Epithelial cell of esophagus (primary cell): Measurements from ENCODE around the gene MRPL52.
"Not testable (repeated sequence)": the region's sequence is repeated elsewhere in the genome, so short reads cannot be mapped to it uniquely, and the experiment has no call there.

Source experiments
- DNase-seq: peaks from one replicate; pipeline ENCODE4 v3.0.0; 2010; ENCODE audit warnings: low read depth
- H3K4me3 ChIP-seq: 2 replicates; pipeline ENCODE4 v1.5.1; 2011; ENCODE audit warnings: mild to moderate bottlenecking, low read length, control low read depth
- TF ChIP-seq, protein P1 (sequence below): IDR thresholded peaks from 2 replicates; pipeline ENCODE4 v1.5.1; 2011; ENCODE audit warnings: low read depth, mild to moderate bottlenecking, low read length, control low read depth, inconsistent platforms; ENCODE audit not compliant: insufficient read depth; ENCODE audit errors: missing control alignments

Gene MRPL52

DNA sequence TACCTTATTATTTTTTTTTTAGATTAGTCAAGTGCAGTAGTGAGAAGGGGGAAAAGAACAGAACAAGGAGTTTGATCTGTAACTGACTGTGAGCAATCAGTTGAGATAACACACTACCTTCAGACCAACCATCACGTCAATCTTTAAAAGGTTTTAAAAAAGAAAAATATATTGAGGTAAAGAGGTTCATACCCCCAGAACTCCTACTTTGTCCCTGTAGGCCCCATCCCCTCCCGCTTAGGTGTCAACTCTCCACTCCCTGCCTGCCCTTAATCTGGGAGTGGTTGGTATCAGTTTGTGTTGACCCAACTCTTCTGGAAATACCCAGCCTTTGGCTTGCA, 22.9 kb downstream of the MRPL52 start:
- TF ChIP-seq, protein P1, sequence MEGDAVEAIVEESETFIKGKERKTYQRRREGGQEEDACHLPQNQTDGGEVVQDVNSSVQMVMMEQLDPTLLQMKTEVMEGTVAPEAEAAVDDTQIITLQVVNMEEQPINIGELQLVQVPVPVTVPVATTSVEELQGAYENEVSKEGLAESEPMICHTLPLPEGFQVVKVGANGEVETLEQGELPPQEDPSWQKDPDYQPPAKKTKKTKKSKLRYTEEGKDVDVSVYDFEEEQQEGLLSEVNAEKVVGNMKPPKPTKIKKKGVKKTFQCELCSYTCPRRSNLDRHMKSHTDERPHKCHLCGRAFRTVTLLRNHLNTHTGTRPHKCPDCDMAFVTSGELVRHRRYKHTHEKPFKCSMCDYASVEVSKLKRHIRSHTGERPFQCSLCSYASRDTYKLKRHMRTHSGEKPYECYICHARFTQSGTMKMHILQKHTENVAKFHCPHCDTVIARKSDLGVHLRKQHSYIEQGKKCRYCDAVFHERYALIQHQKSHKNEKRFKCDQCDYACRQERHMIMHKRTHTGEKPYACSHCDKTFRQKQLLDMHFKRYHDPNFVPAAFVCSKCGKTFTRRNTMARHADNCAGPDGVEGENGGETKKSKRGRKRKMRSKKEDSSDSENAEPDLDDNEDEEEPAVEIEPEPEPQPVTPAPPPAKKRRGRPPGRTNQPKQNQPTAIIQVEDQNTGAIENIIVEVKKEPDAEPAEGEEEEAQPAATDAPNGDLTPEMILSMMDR, result no peak
- H3K4me3 ChIP-seq, result no peak overlapping the region
- DNase-seq, result no peak

DNA sequence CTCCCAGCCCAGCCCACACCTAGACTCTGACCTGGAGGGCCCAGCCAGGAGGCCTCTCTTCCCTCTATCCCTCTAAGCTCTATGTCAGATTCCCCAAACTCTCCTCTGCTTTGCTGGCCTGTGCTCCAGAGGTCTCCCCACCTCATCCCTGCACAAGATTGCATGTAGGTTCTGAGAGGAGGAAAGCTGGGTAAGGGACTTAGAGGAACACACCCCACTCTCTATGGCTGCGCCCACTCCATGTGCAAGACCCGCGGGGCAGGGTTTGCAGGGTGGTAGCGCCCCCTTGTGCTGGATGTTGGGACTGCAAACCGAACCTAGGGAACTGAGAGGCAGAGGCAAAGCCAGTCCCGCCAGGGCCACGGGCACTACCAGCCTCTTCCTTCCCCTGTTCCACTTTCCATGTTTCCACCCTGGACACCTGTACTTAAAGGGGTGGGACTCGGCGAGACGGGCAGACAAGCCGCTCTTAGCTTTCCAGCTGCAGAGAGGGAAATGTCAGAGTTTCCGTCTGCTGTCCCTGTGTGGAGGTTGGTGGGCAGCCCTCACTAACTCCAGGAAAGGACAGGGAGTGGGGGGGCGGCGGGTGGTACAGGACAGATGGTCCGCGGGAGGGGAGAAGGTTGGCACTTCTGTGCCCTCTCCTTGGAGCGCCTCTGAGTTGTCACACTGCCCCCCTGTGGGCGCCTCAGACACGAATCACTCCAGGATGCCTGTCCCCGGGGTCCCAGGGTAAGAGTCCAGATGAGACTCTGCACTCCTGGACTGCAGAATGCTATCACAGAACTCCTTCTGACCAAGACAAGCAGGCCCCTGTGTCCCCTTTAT, 23.5 kb downstream of the MRPL52 start:
- DNase-seq, result peak; percentile 76
- TF ChIP-seq, protein P1, result peak; percentile 94

DNA sequence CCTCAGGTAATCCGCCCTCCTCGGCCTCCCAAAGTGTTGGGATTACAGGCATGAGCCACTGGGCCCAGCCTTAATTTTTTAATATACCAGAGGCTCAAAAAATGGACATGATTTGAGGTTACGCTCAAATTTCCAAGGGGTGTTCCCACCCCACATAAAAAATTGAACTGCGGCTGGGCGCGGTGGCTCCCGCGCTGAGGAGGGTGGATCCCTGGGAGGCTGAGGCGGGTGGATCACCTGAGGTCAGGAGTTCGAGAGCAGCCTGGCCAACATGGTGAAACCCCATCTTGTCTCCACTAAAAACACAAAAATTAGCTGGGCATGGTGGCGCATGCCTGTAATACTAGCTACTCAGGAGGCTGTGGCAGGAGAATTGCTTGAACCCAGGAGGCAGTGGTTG, 24.6 kb downstream of the MRPL52 start:
- not testable (repeated sequence) for DNase-seq, H3K4me3 ChIP-seq

More for the DNA sequence above, 23.5 kb downstream of the MRPL52 start:
- peak overlapping the region; percentile 56 for H3K4me3 ChIP-seq

DNA sequence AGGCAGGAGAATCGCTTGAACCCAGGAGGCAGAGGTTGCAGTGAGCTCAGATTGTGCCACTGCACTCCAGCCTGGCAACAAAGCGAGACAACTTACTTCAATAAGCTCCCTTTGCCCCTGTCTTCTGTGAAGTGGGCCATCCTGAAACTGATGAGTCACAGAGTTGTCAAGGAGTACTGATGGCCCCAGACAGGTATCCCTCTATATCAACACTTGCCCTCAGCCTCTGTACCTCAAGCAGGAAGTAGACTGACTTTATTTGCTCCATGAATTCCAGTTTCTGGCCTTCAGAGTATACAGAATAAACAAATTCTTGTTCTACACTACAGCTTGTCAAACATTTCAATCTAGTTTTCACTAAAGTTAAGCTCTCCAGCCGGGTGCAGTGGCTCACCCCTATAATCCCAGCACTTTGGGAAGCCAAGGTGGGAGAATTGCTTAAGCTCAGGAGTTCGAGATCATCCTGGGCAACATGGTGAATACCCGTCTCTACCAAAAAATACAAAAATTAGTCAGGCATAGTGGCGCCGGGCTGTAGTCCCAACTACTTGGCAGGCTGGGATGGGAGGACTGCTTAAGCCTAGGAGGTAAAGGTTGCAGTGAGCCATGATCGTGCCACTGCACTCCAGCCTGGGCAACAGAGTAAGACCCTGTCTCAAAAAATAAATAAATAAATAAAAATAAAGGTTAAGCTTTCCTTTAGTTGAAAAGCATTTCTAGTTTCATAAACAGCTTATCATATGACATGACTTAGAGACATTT, 25.5 kb downstream of the MRPL52 start:
- no peak overlapping the region for H3K4me3 ChIP-seq
- peak; percentile 32 for DNase-seq
- TF ChIP-seq, protein P1, result no peak

DNA sequence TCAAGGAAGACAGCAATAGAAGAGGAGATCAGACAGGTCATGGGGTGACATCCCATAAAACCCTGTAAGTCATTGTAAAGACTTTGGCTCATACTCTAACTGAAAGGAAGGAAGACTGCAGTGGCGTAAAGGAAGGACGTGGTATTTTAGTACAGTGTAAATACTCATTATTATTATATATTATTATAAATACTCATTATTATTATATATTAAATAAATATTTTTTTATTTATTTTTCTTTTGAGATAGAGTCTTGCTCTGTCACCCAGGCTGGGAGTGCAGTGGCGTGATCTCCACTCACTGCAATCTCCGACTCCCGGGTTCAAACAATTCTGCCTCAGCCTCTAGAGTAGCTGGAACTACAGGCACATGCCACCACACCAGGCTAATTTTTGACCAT, 26.7 kb downstream of the MRPL52 start:
- TF ChIP-seq, protein P1, result no peak
- no peak for DNase-seq
- no peak overlapping the region for H3K4me3 ChIP-seq

DNA sequence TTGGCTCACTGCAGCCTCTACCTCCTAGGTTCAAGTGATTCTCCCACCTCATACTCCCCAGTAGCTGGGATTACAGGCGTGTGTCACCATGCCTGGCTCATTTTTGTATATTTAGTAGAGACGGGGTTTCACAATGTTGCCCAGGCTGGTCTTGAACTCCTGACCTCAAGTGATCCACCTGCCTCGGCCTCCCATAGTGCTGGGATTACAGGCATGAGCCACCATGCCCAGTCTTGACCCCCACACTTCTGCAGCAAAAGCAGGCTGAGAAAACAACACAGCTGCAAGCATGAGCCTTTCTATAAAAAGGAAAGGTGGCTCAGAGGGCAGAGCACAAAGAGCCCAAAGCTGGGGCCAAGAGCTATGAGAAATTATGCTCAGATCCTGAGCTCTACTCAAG, 30.7 kb downstream of the MRPL52 start:
- H3K4me3 ChIP-seq, DNase-seq: not testable (repeated sequence)

DNA sequence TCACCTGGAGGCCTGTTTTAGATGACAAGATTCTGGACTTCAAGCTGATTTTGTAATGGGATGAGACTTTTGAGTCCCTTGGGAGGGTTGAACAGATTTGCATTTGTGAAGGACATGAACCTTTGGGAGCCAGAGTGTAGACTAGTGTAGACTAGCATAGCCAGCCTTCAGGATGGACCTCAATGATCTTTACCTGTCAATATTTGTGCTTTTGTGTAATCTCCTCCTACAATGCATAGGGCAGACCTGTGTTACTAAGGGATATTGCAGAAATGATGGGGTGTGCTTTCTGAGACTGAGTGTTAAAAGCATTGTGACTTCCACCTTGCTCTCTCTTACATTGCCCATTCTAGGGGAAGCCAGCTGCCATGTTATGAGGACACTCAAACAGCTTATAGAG, 32.0 kb downstream of the MRPL52 start:
- TF ChIP-seq, protein P1, result no peak
- no peak overlapping the region for H3K4me3 ChIP-seq
- DNase-seq, result no peak

DNA sequence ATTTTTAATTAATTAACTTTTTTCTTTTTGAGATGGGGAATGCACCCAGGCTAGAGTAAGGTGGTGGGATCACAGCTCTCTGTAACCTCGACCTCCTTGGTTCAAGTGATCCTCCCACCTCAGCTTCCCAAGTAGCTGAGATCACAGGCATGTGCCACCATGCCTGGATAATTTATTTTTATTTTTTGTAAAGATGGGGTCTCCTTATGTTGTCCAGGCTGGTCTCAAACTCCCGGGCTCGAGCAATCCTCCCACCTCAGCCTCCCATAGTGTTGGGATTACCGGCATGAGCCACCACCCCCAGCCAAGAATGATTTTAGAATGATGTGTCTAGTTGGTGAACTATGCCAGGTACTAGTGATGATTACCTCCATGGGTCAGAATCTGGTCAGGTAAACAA, 35.3 kb downstream of the MRPL52 start:
- TF ChIP-seq, protein P1, result no peak
- no peak for DNase-seq
- no peak overlapping the region for H3K4me3 ChIP-seq
